HepG2 (cell line): ENCODE results near the gene RRM2. TPM values are rescaled to one million over a fixed set of nuclear protein-coding genes. Genes with fewer than 3 reads are reported as not detected.

Source experiments
- ARID4A ChIP-seq: sonication (generic); formaldehyde crosslinking; IDR thresholded peaks from 2 replicates; pipeline ENCODE4 v1.5.0; 2020; ENCODE audit warnings: mild to moderate bottlenecking, missing genetic modification reagents, borderline replicate concordance
- BRCA1 ChIP-seq: sonication (generic); formaldehyde crosslinking; IDR thresholded peaks from 2 replicates; pipeline ENCODE4 v1.4.0; 2020; ENCODE audit warnings: missing genetic modification reagents
- ELF3 ChIP-seq: IDR thresholded peaks from 2 replicates; pipeline ENCODE4 v1.6.1; 2016; ENCODE audit warnings: missing genetic modification reagents, missing compliant biosample characterization
- FOXA3 ChIP-seq: IDR thresholded peaks from 2 replicates; pipeline ENCODE4 v1.6.1; 2016; ENCODE audit warnings: missing genetic modification reagents, missing compliant biosample characterization
- FUBP1 ChIP-seq: sonication (generic); formaldehyde crosslinking; IDR thresholded peaks from 2 replicates; pipeline ENCODE4 v1.5.1; 2020; ENCODE audit warnings: missing genetic modification reagents, mild to moderate bottlenecking, borderline replicate concordance
- LCORL ChIP-seq, 2 experiments: fragments of 450-650 bp in 1 of 2; sonication (generic) in 1 of 2; formaldehyde crosslinking in 1 of 2; IDR thresholded peaks; 2 replicates each; pipeline versions ENCODE4 v1.5.0 to v1.6.1; 2017 to 2020; ENCODE audit warnings: antibody characterized with exemption in 1 of 2, missing genetic modification reagents in 1 of 2
- PAXIP1 ChIP-seq: sonication (generic); formaldehyde crosslinking; conservative IDR thresholded peaks from 2 replicates; pipeline ENCODE4 v1.4.0; 2020; ENCODE audit warnings: mild to moderate bottlenecking, missing genetic modification reagents, moderate library complexity
- RAD21 ChIP-seq: fragments of 450-650 bp; formaldehyde crosslinking; IDR thresholded peaks from 2 replicates; pipeline ENCODE4 v1.5.0; 2020; ENCODE audit warnings: mild to moderate bottlenecking
- RFX1 ChIP-seq: fragments of 450-650 bp; IDR thresholded peaks from 2 replicates; pipeline ENCODE4 v1.6.1; 2017
- SAP130 ChIP-seq: IDR thresholded peaks from 2 replicates; pipeline ENCODE4 v1.6.1; 2016; ENCODE audit warnings: low read depth
- SOX5 ChIP-seq: IDR thresholded peaks from 2 replicates; pipeline ENCODE4 v1.6.1; 2016; ENCODE audit warnings: borderline replicate concordance
- STAG1 ChIP-seq: sonication (generic); formaldehyde crosslinking; IDR thresholded peaks from 2 replicates; pipeline ENCODE4 v1.4.0; 2020; ENCODE audit warnings: missing genetic modification reagents
- TGIF2 ChIP-seq: IDR thresholded peaks from 2 replicates; pipeline ENCODE4 v1.6.1; 2016; ENCODE audit warnings: control low read depth, missing compliant biosample characterization
- ZBTB2 ChIP-seq: sonication (generic); formaldehyde crosslinking; IDR thresholded peaks from 2 replicates; pipeline ENCODE4 v1.8.0; 2022; ENCODE audit warnings: low read depth, missing genetic modification reagents
- ZBTB26 ChIP-seq: IDR thresholded peaks from 2 replicates; pipeline ENCODE4 v1.6.1; 2016; ENCODE audit warnings: missing compliant biosample characterization, missing genetic modification reagents, borderline replicate concordance
- ZNF230 ChIP-seq: sonication (generic); formaldehyde crosslinking; IDR thresholded peaks from 2 replicates; pipeline ENCODE4 v1.4.0; 2020; ENCODE audit warnings: mild to moderate bottlenecking, missing genetic modification reagents
- polyA plus RNA-seq, 8 experiments: library from polyadenylated mRNA; depleted of rRNA in 3 of 8; stranded (reverse) in 7 of 8; unstranded in 1 of 8; fragments of >200 nt; fragmentation: Illumina TruSeq in 4 of 8; extraction: Trizol in 4 of 8; gene quantifications; 2 replicates each; pipeline versions ENCODE4 v1.2.1 to v1.2.3, GENCODE V29; 2011 to 2016; ENCODE audit warnings: low read depth in 4 of 8, missing spikeins in 1 of 8, mixed read lengths in 1 of 8; ENCODE audit not compliant: insufficient read depth in 1 of 8
- total RNA-seq, 5 experiments: library from RNA; depleted of rRNA; stranded (reverse); fragments of >200 nt; fragmentation: Illumina TruSeq; extraction: Trizol; gene quantifications; 2 replicates each; pipeline ENCODE4 v1.2.3, GENCODE V29; 2016; ENCODE audit warnings: low read depth in 1 of 5

RRM2 gene
- total and polyA plus RNA-seq, 2 of the 13 experiments (the other 11 are each of a cell fraction or from before 2014, with no cell fraction given) = 31.3 to 150 TPM

- no peak for TF ChIP-seq LCORL (IDR thresholded peaks at IDR 0.05)
- 0 out of 2 replicates have a peak, but pooled peaks have one; percentile 23 for TF ChIP-seq LCORL (CRISPR knock-in tag; IDR thresholded peaks at IDR 0.05)
- TF ChIP-seq RFX1 = peak; percentile 34; the same call in 1 of the 2 replicates
- no peak for TF ChIP-seq PAXIP1 (CRISPR knock-in tag)
- peak; percentile 99 for TF ChIP-seq ZNF230 (CRISPR knock-in tag)
- peak; percentile 34; the same call in 1 of the 2 replicates for TF ChIP-seq FOXA3 (CRISPR knock-in tag)
- peak; percentile 81 for TF ChIP-seq STAG1 (CRISPR knock-in tag)
- no peak for TF ChIP-seq SOX5 (CRISPR knock-in tag)
- peak; percentile 47 for TF ChIP-seq TGIF2 (CRISPR knock-in tag)
- no peak for TF ChIP-seq ZBTB2 (CRISPR knock-in tag)
- TF ChIP-seq SAP130 (CRISPR knock-in tag) = peak; percentile 82
- TF ChIP-seq ARID4A (CRISPR knock-in tag) = peak; percentile 37; the same call in 1 of the 2 replicates
- no peak for TF ChIP-seq ZBTB26 (CRISPR knock-in tag)
- TF ChIP-seq ELF3 (CRISPR knock-in tag) = peak; percentile 33; the same call in 1 of the 2 replicates
- TF ChIP-seq FUBP1 (CRISPR knock-in tag) = no peak
- no peak for TF ChIP-seq BRCA1 (CRISPR knock-in tag)
- peak; percentile 58; the same call in 1 of the 2 replicates for TF ChIP-seq RAD21 (CRISPR knock-in tag)
These were observed 2.1 kb downstream of the RRM2 start (continued) for GRCh38 chr2:10124538-10125045.
